OCI-LY1 (cell line): ENCODE results near the gene SIRT1.

Source experiments
- CTCF ChIP-seq: fragments of 200-600 bp; sonication (generic), shearing (Covaris generic); IDR thresholded peaks from 2 replicates; pipeline ENCODE4 v1.5.1; 2017; ENCODE audit warnings: mild to moderate bottlenecking, antibody characterized with exemption, low read length, moderate library complexity, mixed read lengths
- EZH2 ChIP-seq: fragments of 200-600 bp; sonication (generic), shearing (Covaris generic); IDR thresholded peaks from 2 replicates; pipeline ENCODE4 v1.8.0; 2017; ENCODE audit warnings: borderline replicate concordance, mixed run types, mild to moderate bottlenecking, antibody characterized with exemption, low read length, moderate library complexity, mixed read lengths

DNA sequence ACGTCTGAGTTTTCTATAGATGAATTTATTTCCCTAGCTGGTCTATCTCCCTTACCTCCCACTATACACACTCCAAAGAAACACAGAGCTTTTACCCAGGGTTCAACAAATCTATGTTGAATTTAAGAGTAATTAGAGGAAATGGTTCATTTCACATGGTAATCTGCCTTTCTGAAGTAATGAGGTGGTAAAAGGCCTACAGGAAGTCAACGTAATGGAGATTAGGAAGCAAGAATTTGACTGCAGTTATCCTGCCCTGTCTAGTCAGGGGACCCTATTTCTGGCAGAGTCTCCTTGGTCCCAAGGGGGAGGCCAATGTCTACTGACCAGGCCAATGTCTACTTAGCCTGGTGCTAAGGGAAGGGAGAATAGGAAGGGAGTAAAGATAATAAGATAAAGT is 21.4 kb upstream of the SIRT1 start:
- TF ChIP-seq CTCF: no peak
- no peak for TF ChIP-seq EZH2
